IPS DF 6.9 (cell line): Measurements from ENCODE around the gene TBC1D22A.

Experiments used
- DNase-seq: peaks from one replicate; pipeline ENCODE4 v3.0.0-alpha.2; 2013; ENCODE audit warnings: low read depth, low spot score
- H3K27ac ChIP-seq: one replicate; pipeline ENCODE4 v1.5.1; 2013; ENCODE audit warnings: low read length, control low read depth
- H3K27me3 ChIP-seq: 2 replicates; pipeline ENCODE4 v1.6.1; 2013; ENCODE audit warnings: mild to moderate bottlenecking, low read length; ENCODE audit not compliant: control insufficient read depth, insufficient read depth
- H3K36me3 ChIP-seq: 2 replicates; pipeline ENCODE4 v1.6.1; 2013; ENCODE audit warnings: low read length; ENCODE audit not compliant: control insufficient read depth, insufficient read depth
- H3K4me1 ChIP-seq: 2 replicates; pipeline ENCODE4 v1.6.1; 2013; ENCODE audit warnings: low read length; ENCODE audit not compliant: control insufficient read depth, insufficient read depth
- H3K4me3 ChIP-seq: 2 replicates; pipeline ENCODE4 v1.5.1; 2013; ENCODE audit warnings: mild to moderate bottlenecking, low read length
- H3K9me3 ChIP-seq: 2 replicates; pipeline ENCODE4 v1.6.1; 2013; ENCODE audit warnings: low read length, inconsistent platforms; ENCODE audit not compliant: control insufficient read depth, insufficient read depth
- WGBS: extraction: QIAGEN DNeasy Blood & Tissue Kit; methylation state at CpG from one replicate; pipeline ENCODE4 v1.1.7; 2013; ENCODE audit warnings: mixed read lengths, missing lambda C conversion rate; ENCODE audit not compliant: insufficient read length, insufficient coverage; 5-methylcytosine and 5-hydroxymethylcytosine counted together

The TBC1D22A gene

GRCh38 chr22:46890819-46891218 is 128.4 kb downstream of the TBC1D22A start:
- no CpG with 5 or more reads among the region's 10 CpGs for WGBS
- no peaks in the 10 kb centered on the region for H3K27me3 ChIP-seq
- no peaks in the 10 kb centered on the region for H3K36me3 ChIP-seq

GRCh38 chr22:46891382-46891951 is 129.0 kb downstream of the TBC1D22A start:
- DNase-seq = no peak
- Histone ChIP-seq H3K4me1 (no peaks in the 10 kb centered on the region), H3K36me3 (no peaks in the 10 kb centered on the region), H3K27me3 (no peaks in the 10 kb centered on the region), H3K27ac (no peak overlapping the region), H3K4me3 (no peak overlapping the region), H3K9me3 (no peaks in the 10 kb centered on the region)
- no CpG with 5 or more reads among the region's 5 CpGs for WGBS

More at GRCh38 chr22:46890819-46891218, 128.4 kb downstream of the TBC1D22A start:
- Histone ChIP-seq H3K9me3 (no peaks in the 10 kb centered on the region), H3K4me1 (no peaks in the 10 kb centered on the region), H3K27ac (no peak overlapping the region), H3K4me3 (no peak overlapping the region)
- no peak for DNase-seq

- Histone ChIP-seq H3K9me3 (no peaks in the 10 kb centered on the region), H3K4me1 (no peaks in the 10 kb centered on the region), H3K4me3 (no peak overlapping the region), H3K36me3 (no peaks in the 10 kb centered on the region), H3K27me3 (no peaks in the 10 kb centered on the region), H3K27ac (no peak overlapping the region)
- WGBS = no CpG with 5 or more reads among the region's 15 CpGs
- no peak for DNase-seq
These were observed 130.4 kb downstream of the TBC1D22A start for GRCh38 chr22:46892866-46893265.

GRCh38 chr22:46893281-46894020 is 131.0 kb downstream of the TBC1D22A start:
- H3K36me3 ChIP-seq = no peaks in the 10 kb centered on the region
- H3K27ac ChIP-seq = no peak overlapping the region
- DNase-seq = no peak
- H3K9me3 ChIP-seq = no peaks in the 10 kb centered on the region
- H3K4me3 ChIP-seq = no peak overlapping the region
- no CpG with 5 or more reads among the region's 10 CpGs for WGBS
- no peaks in the 10 kb centered on the region for H3K27me3 ChIP-seq
- no peaks in the 10 kb centered on the region for H3K4me1 ChIP-seq

- Histone ChIP-seq H3K9me3 (no peaks in the 10 kb centered on the region), H3K4me3 (no peak overlapping the region), H3K36me3 (no peaks in the 10 kb centered on the region), H3K27me3 (no peaks in the 10 kb centered on the region), H3K4me1 (no peaks in the 10 kb centered on the region), H3K27ac (no peak overlapping the region)
- DNase-seq = no peak
- WGBS = no CpG with 5 or more reads among the region's 12 CpGs
These were observed 131.7 kb downstream of the TBC1D22A start for GRCh38 chr22:46894081-46894671.

- no CpG with 5 or more reads among the region's 15 CpGs for WGBS
- H3K4me3 ChIP-seq = no peak overlapping the region
- no peak for DNase-seq
- H3K27ac ChIP-seq = no peak overlapping the region
- no peaks in the 10 kb centered on the region for H3K4me1 ChIP-seq
- H3K36me3 ChIP-seq = no peaks in the 10 kb centered on the region
- no peaks in the 10 kb centered on the region for H3K9me3 ChIP-seq
- H3K27me3 ChIP-seq = no peaks in the 10 kb centered on the region
These were observed 132.6 kb downstream of the TBC1D22A start for GRCh38 chr22:46894851-46895640.

- no peaks in the 10 kb centered on the region for H3K9me3 ChIP-seq
- H3K27me3 ChIP-seq = no peaks in the 10 kb centered on the region
- DNase-seq = no peak
- H3K4me3 ChIP-seq = no peak overlapping the region
- no CpG with 5 or more reads among the region's 11 CpGs for WGBS
- H3K36me3 ChIP-seq = no peaks in the 10 kb centered on the region
- H3K27ac ChIP-seq = no peak overlapping the region
- H3K4me1 ChIP-seq = no peaks in the 10 kb centered on the region
These were observed 133.3 kb downstream of the TBC1D22A start for GRCh38 chr22:46895753-46896152.

- no peak for DNase-seq
- no CpG with 5 or more reads among the region's 4 CpGs for WGBS
- Histone ChIP-seq H3K27me3 (no peaks in the 10 kb centered on the region), H3K9me3 (no peaks in the 10 kb centered on the region), H3K4me1 (no peaks in the 10 kb centered on the region), H3K4me3 (no peak overlapping the region), H3K36me3 (no peaks in the 10 kb centered on the region), H3K27ac (no peak overlapping the region)
These were observed 133.7 kb downstream of the TBC1D22A start for GRCh38 chr22:46896166-46896565.

- Histone ChIP-seq H3K36me3 (no peaks in the 10 kb centered on the region), H3K27me3 (no peaks in the 10 kb centered on the region), H3K27ac (no peak overlapping the region), H3K9me3 (no peaks in the 10 kb centered on the region), H3K4me1 (no peaks in the 10 kb centered on the region), H3K4me3 (no peak overlapping the region)
- no CpG with 5 or more reads among the region's 13 CpGs for WGBS
- DNase-seq = no peak
These were observed 134.3 kb downstream of the TBC1D22A start for GRCh38 chr22:46896568-46897245.

GRCh38 chr22:46897246-46897623 is 134.8 kb downstream of the TBC1D22A start:
- Histone ChIP-seq H3K4me3 (no peak overlapping the region), H3K27me3 (no peaks in the 10 kb centered on the region), H3K36me3 (no peaks in the 10 kb centered on the region), H3K4me1 (no peaks in the 10 kb centered on the region), H3K9me3 (no peaks in the 10 kb centered on the region), H3K27ac (no peak overlapping the region)
- WGBS = no CpG with 5 or more reads among the region's 4 CpGs
- no peak for DNase-seq
